ENCODE results near the gene BICD1.

DNA sequence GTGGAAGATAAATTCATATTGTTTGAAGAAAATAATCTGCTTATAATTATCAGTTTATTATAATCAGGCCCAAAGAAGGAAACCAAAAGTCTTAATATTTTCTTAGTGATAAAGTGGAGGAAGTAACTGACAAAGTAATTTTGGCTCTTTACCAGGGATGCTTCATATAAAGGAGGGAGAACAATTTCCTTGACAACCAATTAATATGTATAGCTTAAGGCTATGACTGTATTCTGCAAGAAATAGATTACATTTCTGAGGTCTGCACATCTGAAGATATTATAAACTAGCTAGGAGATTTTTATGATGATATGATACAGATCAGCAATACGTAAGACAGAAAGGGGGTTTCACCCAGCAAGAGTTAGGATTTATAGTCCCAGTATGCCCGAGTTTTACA, 90.8 kb downstream of the BICD1 start:
- no peak for TF ChIP-seq TEAD4 (IDR thresholded peaks at IDR 0.05)
- no peak for TF ChIP-seq EGR1 (IDR thresholded peaks at IDR 0.05)
